AG04450 (cell line): ENCODE measurements around the gene APOL2. TPM values are rescaled to one million over a fixed set of nuclear protein-coding genes. Genes with fewer than 3 reads are reported as not detected.

Experiments
- CTCF ChIA-PET: fragments of 300-600, 350-600 bp; formaldehyde crosslinking; extraction: SDS; loops from one replicate; lab custom pipeline; 2022; ENCODE audit warnings: antibody characterized with exemption, inconsistent platforms; lab: Charles Lee
- POLR2A ChIA-PET: fragments of 350-600 bp; formaldehyde crosslinking; extraction: SDS; loops from one replicate; lab custom pipeline; 2021; ENCODE audit warnings: antibody characterized with exemption, inconsistent platforms; lab: Yijun Ruan, JAX
- DNase-seq: peaks from one replicate; pipeline ENCODE4 v3.0.0-alpha.2; 2011; ENCODE audit warnings: low read depth, low spot score
- H3K27ac ChIP-seq: one replicate; pipeline ENCODE4 v1.5.1; 2012; ENCODE audit warnings: low read depth, low read length, control low read depth
- H3K27me3 ChIP-seq: one replicate; pipeline ENCODE4 v1.6.0; 2012; ENCODE audit warnings: low read length; ENCODE audit not compliant: control insufficient read depth, insufficient read depth
- H3K4me3 ChIP-seq: 2 replicates; pipeline ENCODE4 v1.5.1; 2011; ENCODE audit warnings: mild to moderate bottlenecking, low read depth, low read length, control low read depth
- H3K9me3 ChIP-seq: 2 replicates; pipeline ENCODE4 v1.5.1; 2012; ENCODE audit warnings: low read length; ENCODE audit not compliant: control insufficient read depth, insufficient read depth
- polyA plus RNA-seq: library from polyadenylated mRNA; depleted of rRNA; stranded (reverse); fragments of >200 nt; gene quantifications from 2 replicates; pipeline ENCODE4 v1.2.3, GENCODE V29; 2011
- TF ChIP-seq, protein P1 (sequence below): IDR thresholded peaks from 2 replicates; pipeline ENCODE4 v1.5.1; 2011; ENCODE audit warnings: low read depth, low read length, control low read depth, inconsistent platforms

The APOL2 gene
- polyA plus RNA-seq, 1 experiment: 19.7 TPM

- peak overlapping the region; percentile 39 for H3K27ac ChIP-seq
- ChIA-PET CTCF (no interaction called here), POLR2A (no interaction called here)
- no peaks in the 10 kb centered on the region for H3K27me3 ChIP-seq
- TF ChIP-seq, protein P1, sequence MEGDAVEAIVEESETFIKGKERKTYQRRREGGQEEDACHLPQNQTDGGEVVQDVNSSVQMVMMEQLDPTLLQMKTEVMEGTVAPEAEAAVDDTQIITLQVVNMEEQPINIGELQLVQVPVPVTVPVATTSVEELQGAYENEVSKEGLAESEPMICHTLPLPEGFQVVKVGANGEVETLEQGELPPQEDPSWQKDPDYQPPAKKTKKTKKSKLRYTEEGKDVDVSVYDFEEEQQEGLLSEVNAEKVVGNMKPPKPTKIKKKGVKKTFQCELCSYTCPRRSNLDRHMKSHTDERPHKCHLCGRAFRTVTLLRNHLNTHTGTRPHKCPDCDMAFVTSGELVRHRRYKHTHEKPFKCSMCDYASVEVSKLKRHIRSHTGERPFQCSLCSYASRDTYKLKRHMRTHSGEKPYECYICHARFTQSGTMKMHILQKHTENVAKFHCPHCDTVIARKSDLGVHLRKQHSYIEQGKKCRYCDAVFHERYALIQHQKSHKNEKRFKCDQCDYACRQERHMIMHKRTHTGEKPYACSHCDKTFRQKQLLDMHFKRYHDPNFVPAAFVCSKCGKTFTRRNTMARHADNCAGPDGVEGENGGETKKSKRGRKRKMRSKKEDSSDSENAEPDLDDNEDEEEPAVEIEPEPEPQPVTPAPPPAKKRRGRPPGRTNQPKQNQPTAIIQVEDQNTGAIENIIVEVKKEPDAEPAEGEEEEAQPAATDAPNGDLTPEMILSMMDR: no peak
- H3K9me3 ChIP-seq: no peaks in the 10 kb centered on the region; the same call in 1 of the 2 replicates
- no peak for DNase-seq
- H3K4me3 ChIP-seq: no peak overlapping the region
Observed at GRCh38 chr22:36282328-36282831, 43.1 kb upstream of the APOL2 start.

- peak overlapping the region; percentile 39 for H3K27ac ChIP-seq
- no peak for DNase-seq
- ChIA-PET POLR2A (no interaction called here), CTCF (interaction anchor here (1.0 kb wide), 1 partner anchor 205 kb away, joined by 3 read pairs; no protein-coding TSS in a partner anchor)
- H3K9me3 ChIP-seq: no peaks in the 10 kb centered on the region; the same call in 1 of the 2 replicates
- TF ChIP-seq, protein P1: no peak
- H3K27me3 ChIP-seq: no peaks in the 10 kb centered on the region
- no peak overlapping the region for H3K4me3 ChIP-seq
Observed at GRCh38 chr22:36281781-36282327, 42.5 kb upstream of the APOL2 start.

DNA sequence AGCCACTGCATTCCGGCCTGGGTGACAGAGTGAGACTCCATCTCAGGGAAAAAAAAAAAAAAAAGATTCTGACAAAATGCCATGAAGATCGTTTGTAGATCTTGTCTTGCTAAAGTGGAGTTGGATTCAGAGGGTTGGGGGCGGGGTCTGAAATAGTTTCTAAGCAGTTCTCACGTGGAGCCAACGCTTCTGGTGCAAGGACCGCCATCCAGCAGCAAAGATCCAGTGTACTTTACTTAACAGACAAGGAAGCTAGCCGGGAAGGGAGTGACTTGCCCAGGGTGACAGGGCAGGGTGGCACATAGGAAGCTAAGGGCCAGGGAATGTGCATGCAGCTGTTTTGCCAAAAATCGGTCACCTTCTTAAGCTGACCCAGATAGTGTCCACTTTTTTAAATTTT lies 41.1 kb upstream of the APOL2 start:
- no peak for DNase-seq
- CTCF ChIA-PET: interaction anchor here (0.8 kb wide), 1 partner anchor 86 kb away, joined by 3 read pairs; no protein-coding TSS in a partner anchor
- POLR2A ChIA-PET: no interaction called here

GRCh38 chr22:36279219-36279666 lies 39.9 kb upstream of the APOL2 start:
- TF ChIP-seq, protein P1: no peak
- ChIA-PET CTCF (interaction anchor here (1.1 to 1.4 kb wide), 2 partner anchors 203 to 207 kb away, joined by 3 to 5 read pairs; no protein-coding TSS in a partner anchor), POLR2A (no interaction called here)
- H3K27me3 ChIP-seq: no peaks in the 10 kb centered on the region
- H3K9me3 ChIP-seq: no peaks in the 10 kb centered on the region; the same call in 1 of the 2 replicates
- no peak overlapping the region for H3K27ac ChIP-seq
- H3K4me3 ChIP-seq: no peak overlapping the region
- no peak for DNase-seq

More for the DNA sequence above, 41.1 kb upstream of the APOL2 start:
- H3K4me3 ChIP-seq: no peak overlapping the region
- TF ChIP-seq, protein P1: no peak
- no peaks in the 10 kb centered on the region; the same call in 1 of the 2 replicates for H3K9me3 ChIP-seq
- H3K27ac ChIP-seq: no peak overlapping the region
- no peaks in the 10 kb centered on the region for H3K27me3 ChIP-seq
